GM10266 (cell line): ENCODE results near the gene ENTPD8.

Experiments used
- DNase-seq: peaks from one replicate; pipeline ENCODE4 v3.0.0; 2012; ENCODE audit errors: extremely low spot score
- TF ChIP-seq, protein P1 (sequence below): IDR thresholded peaks from 2 replicates; pipeline ENCODE4 v1.5.1; 2012; ENCODE audit warnings: mild to moderate bottlenecking, low read depth; ENCODE audit not compliant: control insufficient read depth, insufficient read depth; ENCODE audit errors: missing control alignments

ENTPD8 gene

DNA sequence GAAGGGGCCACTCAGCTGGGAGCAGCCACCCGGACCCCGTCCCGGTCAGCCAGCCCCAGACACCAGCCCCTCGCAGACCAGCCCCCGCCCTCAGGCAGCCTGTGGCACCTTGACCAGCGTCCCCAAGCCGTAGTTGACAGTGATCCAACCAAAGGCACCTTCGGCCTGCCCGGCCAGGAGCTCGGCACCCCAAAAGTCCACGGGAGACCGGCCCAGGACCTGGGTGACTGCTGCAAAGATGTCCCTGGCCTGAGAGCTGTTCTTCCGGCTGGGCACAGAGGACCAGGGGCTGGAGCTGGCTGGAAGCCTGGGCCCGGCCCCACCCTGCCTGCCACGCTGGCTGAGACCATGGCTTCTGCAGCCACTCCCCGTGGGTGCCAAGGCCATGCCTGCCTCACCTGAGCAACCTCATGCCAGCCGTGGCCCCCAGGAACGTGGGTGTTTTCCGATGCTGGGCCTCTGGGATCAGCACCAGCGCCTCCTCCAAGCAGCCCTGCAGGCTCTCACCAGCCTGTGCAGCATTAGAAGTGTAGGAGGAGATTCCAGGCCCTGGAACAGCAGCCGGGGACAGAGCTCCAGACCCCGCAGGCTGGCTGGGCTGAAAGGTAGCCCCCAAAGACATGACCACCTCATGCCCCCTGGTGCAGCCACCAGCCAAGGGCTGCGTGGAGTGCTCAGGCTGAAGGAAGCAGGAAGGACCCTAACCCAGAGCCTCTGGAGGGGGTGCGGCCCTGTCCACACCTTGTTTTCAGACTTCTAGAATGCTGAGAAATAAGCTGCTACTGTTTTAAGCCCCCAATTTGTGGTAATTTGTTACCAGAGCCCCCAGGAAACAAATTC lies 4.2 kb downstream of the ENTPD8 start:
- DNase-seq = no peak
- TF ChIP-seq, protein P1, sequence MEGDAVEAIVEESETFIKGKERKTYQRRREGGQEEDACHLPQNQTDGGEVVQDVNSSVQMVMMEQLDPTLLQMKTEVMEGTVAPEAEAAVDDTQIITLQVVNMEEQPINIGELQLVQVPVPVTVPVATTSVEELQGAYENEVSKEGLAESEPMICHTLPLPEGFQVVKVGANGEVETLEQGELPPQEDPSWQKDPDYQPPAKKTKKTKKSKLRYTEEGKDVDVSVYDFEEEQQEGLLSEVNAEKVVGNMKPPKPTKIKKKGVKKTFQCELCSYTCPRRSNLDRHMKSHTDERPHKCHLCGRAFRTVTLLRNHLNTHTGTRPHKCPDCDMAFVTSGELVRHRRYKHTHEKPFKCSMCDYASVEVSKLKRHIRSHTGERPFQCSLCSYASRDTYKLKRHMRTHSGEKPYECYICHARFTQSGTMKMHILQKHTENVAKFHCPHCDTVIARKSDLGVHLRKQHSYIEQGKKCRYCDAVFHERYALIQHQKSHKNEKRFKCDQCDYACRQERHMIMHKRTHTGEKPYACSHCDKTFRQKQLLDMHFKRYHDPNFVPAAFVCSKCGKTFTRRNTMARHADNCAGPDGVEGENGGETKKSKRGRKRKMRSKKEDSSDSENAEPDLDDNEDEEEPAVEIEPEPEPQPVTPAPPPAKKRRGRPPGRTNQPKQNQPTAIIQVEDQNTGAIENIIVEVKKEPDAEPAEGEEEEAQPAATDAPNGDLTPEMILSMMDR = no peak

DNA sequence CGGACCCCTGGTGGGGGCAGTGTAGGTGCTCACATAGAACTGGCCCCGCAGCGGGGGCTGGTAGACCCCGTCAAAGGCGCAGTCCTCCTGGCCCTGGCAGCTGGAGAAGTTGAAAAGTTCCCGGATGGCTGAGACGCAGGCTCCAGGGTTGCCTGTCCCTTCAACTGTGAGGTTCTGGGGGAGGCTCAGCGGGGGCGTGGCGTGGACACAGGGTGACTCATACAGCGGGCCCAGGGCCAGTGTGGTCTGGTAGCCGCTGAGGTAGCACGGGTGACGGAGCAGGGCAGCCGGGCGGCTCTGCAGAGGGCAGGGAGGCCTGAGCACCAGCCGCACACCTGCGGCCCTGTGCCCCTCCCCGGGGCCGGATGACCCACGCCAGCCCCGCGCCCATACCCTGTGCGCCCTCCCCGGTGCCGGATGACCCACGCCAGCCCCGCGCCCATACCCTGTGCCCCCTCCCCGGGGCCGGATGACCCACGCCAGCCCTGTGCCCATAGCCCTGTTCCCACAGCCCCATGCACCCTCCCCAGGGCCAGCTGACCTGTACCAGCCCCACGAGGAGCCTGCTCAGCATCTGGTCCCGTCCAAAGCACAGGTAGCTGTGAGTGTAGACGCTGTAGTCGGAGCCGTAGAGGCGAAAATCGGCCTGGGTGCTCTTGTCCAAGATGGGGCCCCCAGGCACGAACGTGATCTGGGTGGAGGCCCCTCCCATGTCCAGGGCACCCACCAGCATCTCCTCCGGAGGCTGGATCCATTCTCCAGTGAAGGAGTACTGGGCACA lies 5.0 kb downstream of the ENTPD8 start:
- TF ChIP-seq, protein P1 = no peak

DNA sequence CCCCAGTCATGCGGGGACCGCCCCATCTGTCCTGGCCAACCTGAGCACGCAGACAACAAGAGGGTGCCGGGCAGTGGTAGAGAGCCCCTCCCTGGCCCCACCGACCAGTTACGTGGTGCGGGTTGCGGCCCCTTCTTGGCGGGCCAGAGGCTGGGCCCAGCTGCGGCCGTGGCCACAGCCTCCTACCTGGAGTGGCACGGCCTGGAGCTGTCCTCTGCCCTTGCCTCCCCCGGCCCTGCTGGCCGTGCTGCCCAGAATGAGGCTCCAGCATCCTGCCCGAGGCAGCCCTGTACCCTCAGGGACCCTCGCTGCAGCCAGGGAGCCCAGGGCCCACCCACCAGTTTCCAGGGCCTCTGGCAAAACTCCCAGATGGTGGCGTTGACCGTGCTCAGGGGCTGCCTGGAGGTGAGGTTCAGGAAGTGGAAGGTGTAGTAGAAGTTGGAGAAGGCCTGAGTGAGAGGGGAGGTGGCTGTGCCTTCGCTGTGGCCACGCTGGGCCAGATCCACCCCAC lies 5.7 kb downstream of the ENTPD8 start:
- TF ChIP-seq, protein P1 = no peak
- DNase-seq = no peak

More for the DNA sequence above, 5.0 kb downstream of the ENTPD8 start:
- no peak for DNase-seq

DNA sequence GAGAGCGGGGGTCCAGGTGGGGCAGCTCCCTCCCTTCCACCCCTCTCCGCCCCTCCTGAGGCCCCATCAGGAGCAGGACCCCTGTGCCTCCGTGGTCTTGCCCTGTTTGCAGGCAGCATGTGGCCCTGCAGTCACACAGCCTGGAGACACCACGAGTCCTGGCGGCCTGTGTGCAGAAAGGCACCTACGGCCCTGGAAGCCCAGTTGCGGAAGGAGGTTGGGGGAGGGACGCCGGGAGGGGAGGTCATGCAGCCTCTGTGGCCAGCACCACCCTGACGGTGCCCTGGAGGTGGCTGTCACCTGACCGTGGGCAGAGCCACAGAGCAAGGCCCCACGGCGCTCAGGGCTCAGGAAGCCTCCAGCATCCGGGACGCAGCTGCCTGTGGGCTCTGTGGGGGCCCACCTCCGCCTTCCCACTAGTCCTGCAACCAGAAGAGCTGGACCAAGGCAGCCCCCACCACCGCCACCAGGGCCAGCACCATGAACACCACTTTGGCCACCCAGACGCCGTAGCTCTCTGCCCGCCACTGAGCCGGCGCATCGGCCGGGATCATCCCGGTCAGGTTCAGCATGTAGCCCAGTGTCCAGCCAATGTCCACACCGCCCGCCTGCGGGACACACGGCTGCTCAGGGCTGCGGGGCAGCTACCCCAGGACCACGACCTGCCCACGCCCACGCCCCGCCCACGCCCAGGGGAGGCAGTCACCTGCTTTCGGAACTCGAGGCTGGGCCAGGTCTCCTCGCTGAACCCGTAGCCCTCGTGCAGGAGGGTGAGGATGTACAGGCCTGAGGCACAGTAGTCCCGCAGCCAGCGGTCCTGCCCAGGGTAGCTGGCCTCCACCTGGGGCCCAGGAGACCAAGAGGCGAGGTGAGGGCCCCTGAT lies 6.4 kb downstream of the ENTPD8 start:
- TF ChIP-seq, protein P1 = no peak
- DNase-seq = no peak

DNA sequence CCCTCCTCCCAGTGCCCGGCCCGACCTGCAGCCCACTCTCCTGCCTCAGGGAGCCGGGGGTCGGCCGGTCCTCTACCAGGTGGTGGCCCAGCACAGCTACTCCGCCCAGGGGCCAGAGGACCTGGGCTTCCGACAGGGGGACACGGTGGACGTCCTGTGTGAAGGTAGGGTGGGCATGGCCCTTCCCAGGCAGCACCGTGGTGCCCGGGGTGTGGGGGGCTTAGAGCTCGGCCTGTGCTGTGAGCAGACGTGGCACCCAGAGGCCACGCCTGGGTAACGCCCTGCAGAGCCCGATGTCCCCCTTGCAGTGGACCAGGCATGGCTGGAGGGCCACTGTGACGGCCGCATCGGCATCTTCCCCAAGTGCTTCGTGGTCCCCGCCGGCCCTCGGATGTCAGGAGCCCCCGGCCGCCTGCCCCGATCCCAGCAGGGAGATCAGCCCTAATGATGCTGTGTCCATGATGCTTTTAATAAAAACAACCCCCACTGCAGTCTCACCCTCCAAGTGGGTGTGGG lies 7.2 kb downstream of the ENTPD8 start:
- TF ChIP-seq, protein P1 = no peak
- DNase-seq = no peak

DNA sequence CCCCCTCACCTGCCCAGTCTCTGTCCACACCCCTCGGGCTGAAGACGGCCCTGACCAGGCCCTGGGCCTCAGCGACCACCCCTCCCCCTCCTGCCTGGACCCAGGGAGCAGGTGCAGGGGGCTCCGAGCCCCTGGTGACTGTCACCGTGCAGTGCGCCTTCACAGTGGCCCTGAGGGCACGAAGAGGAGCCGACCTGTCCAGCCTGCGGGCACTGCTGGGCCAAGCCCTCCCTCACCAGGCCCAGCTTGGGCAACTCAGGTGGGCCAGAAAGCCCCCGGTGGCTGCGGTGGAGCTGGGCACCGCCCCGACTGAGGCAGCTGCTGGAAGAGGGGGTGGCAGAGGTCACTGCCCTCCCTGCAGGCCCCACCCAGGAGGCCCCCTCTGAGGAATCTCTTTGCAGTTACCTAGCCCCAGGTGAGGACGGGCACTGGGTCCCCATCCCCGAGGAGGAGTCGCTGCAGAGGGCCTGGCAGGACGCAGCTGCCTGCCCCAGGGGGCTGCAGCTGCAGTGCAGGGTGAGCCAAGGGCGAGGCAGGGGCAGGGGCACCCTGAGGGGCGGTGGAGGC lies 7.7 kb downstream of the ENTPD8 start:
- TF ChIP-seq, protein P1 = no peak
- DNase-seq = no peak
